Mononuclear cell (primary cell): ENCODE results near the gene C2CD4A. TPM values are rescaled to one million over a fixed set of nuclear protein-coding genes. Genes with fewer than 3 reads are reported as not detected.

Experiments used
- H3K27me3 ChIP-seq: 2 replicates; pipeline ENCODE4 v1.6.0; 2011; ENCODE audit warnings: low read length, control low read depth; ENCODE audit not compliant: insufficient read depth
- H3K4me1 ChIP-seq: 2 replicates; pipeline ENCODE4 v1.5.1; 2011; ENCODE audit warnings: mild to moderate bottlenecking, low read length, control low read depth; ENCODE audit not compliant: insufficient read depth
- H3K4me3 ChIP-seq: 2 replicates; pipeline ENCODE4 v1.5.1; 2011; ENCODE audit warnings: mild to moderate bottlenecking, low read length, moderate library complexity
- H3K9me3 ChIP-seq: 2 replicates; pipeline ENCODE4 v1.5.1; 2011; ENCODE audit warnings: low read depth, mild to moderate bottlenecking, control low read depth, low read length
- total RNA-seq: library from RNA; depleted of rRNA; stranded (reverse); fragments of >200 nt; gene quantifications from one replicate; pipeline ENCODE4 v1.2.3, GENCODE V29; 2012

Gene C2CD4A
- total RNA-seq, 1 donor = 0.21 TPM

- H3K27me3 ChIP-seq = peaks cover 25% of the 10 kb centered on the region
- no peak overlapping the region for H3K4me3 ChIP-seq
- peaks cover 20% of the 10 kb centered on the region for H3K4me1 ChIP-seq
- H3K9me3 ChIP-seq = no peaks in the 10 kb centered on the region
Measured at GRCh38 chr15:62071711-62072308, 5.0 kb downstream of the C2CD4A start.

GRCh38 chr15:62075595-62076277 is 9.0 kb downstream of the C2CD4A start:
- Histone ChIP-seq H3K27me3 (no peaks in the 10 kb centered on the region), H3K9me3 (no peaks in the 10 kb centered on the region), H3K4me1 (no peaks in the 10 kb centered on the region), H3K4me3 (no peak overlapping the region)

- Histone ChIP-seq H3K4me1 (no peaks in the 10 kb centered on the region), H3K9me3 (no peaks in the 10 kb centered on the region), H3K27me3 (no peaks in the 10 kb centered on the region), H3K4me3 (no peak overlapping the region)
Measured at GRCh38 chr15:62079594-62079993, 12.8 kb downstream of the C2CD4A start.

- Histone ChIP-seq H3K9me3 (no peaks in the 10 kb centered on the region), H3K4me1 (no peaks in the 10 kb centered on the region), H3K4me3 (no peak overlapping the region), H3K27me3 (no peaks in the 10 kb centered on the region)
Measured at GRCh38 chr15:62083194-62084154, 16.7 kb downstream of the C2CD4A start.

- H3K27me3 ChIP-seq = no peaks in the 10 kb centered on the region
- H3K4me3 ChIP-seq = no peak overlapping the region
- H3K9me3 ChIP-seq = no peaks in the 10 kb centered on the region
- no peaks in the 10 kb centered on the region for H3K4me1 ChIP-seq
Measured at GRCh38 chr15:62085740-62086139, 19.0 kb downstream of the C2CD4A start.

- H3K4me3 ChIP-seq = no peak overlapping the region
- H3K27me3 ChIP-seq = no peaks in the 10 kb centered on the region
- H3K9me3 ChIP-seq = no peaks in the 10 kb centered on the region
- no peaks in the 10 kb centered on the region for H3K4me1 ChIP-seq
Measured at GRCh38 chr15:62087671-62088352, 21.0 kb downstream of the C2CD4A start.

GRCh38 chr15:62088353-62088693 is 21.5 kb downstream of the C2CD4A start:
- no peaks in the 10 kb centered on the region for H3K27me3 ChIP-seq
- no peak overlapping the region for H3K4me3 ChIP-seq
- H3K4me1 ChIP-seq = no peaks in the 10 kb centered on the region
- H3K9me3 ChIP-seq = no peaks in the 10 kb centered on the region

- H3K4me1 ChIP-seq = no peaks in the 10 kb centered on the region
- H3K9me3 ChIP-seq = no peaks in the 10 kb centered on the region
- no peaks in the 10 kb centered on the region for H3K27me3 ChIP-seq
- H3K4me3 ChIP-seq = no peak overlapping the region
Measured at GRCh38 chr15:62089616-62090015, 22.8 kb downstream of the C2CD4A start.

- H3K9me3 ChIP-seq = no peaks in the 10 kb centered on the region
- H3K27me3 ChIP-seq = no peaks in the 10 kb centered on the region
- no peaks in the 10 kb centered on the region for H3K4me1 ChIP-seq
- H3K4me3 ChIP-seq = no peak overlapping the region
Measured at GRCh38 chr15:62090988-62091387, 24.2 kb downstream of the C2CD4A start.

- Histone ChIP-seq H3K4me3 (no peak overlapping the region), H3K9me3 (no peaks in the 10 kb centered on the region), H3K27me3 (no peaks in the 10 kb centered on the region), H3K4me1 (no peaks in the 10 kb centered on the region)
Measured at GRCh38 chr15:62093809-62094208, 27.0 kb downstream of the C2CD4A start.

GRCh38 chr15:62094388-62094787 is 27.6 kb downstream of the C2CD4A start:
- no peaks in the 10 kb centered on the region for H3K9me3 ChIP-seq
- H3K4me1 ChIP-seq = no peaks in the 10 kb centered on the region
- peaks cover 5% of the 10 kb centered on the region for H3K27me3 ChIP-seq
- no peak overlapping the region for H3K4me3 ChIP-seq

- H3K27me3 ChIP-seq = peaks cover 5% of the 10 kb centered on the region
- H3K4me1 ChIP-seq = no peaks in the 10 kb centered on the region
- no peaks in the 10 kb centered on the region for H3K9me3 ChIP-seq
- H3K4me3 ChIP-seq = no peak overlapping the region
Measured at GRCh38 chr15:62099094-62099601, 32.4 kb downstream of the C2CD4A start.

- Histone ChIP-seq H3K4me3 (no peak overlapping the region), H3K4me1 (no peaks in the 10 kb centered on the region), H3K9me3 (no peaks in the 10 kb centered on the region), H3K27me3 (peaks cover 5% of the 10 kb centered on the region)
Measured at GRCh38 chr15:62103431-62103830, 36.7 kb downstream of the C2CD4A start.

GRCh38 chr15:62104401-62104800 is 37.6 kb downstream of the C2CD4A start:
- H3K4me3 ChIP-seq = no peak overlapping the region
- H3K27me3 ChIP-seq = peaks cover under 1% of the 10 kb centered on the region
- H3K4me1 ChIP-seq = no peaks in the 10 kb centered on the region
- no peaks in the 10 kb centered on the region for H3K9me3 ChIP-seq

GRCh38 chr15:62104846-62105245 is 38.1 kb downstream of the C2CD4A start:
- no peaks in the 10 kb centered on the region for H3K9me3 ChIP-seq
- H3K4me1 ChIP-seq = no peaks in the 10 kb centered on the region
- H3K4me3 ChIP-seq = no peak overlapping the region
- H3K27me3 ChIP-seq = no peaks in the 10 kb centered on the region
